ENCODE measurements around the gene RABL2A. TPM values are rescaled to one million over a fixed set of nuclear protein-coding genes. Genes with fewer than 3 reads are reported as not detected.

Gene RABL2A
- total RNA-seq, 1 experiment from 2014 or later, result 11.4 TPM

Small RNA genes lying within 50 kb of the gene (microRNA-seq; reads per million reads assigned to microRNA genes)
- not detected for gene MIR1302-3 (ENCODE audit: borderline microRNAs expressed)

Other genes with a start within 250 kb of the RABL2A start
- gene ZNG1B, start 189.6 kb upstream of the RABL2A start, total RNA-seq (2021), result 41.7 TPM in 2 replicates
- 0.09 TPM in 1 of 2 replicates, not detected in the other for gene FOXD4L1, start 128.6 kb upstream of the RABL2A start, total RNA-seq (2021)
- 26.2 and 31.3 TPM in 2 replicates for gene SLC35F5, start 129.4 kb downstream of the RABL2A start, total RNA-seq (2021)

Measured in H9 (cell line).